Measurements from ENCODE around the gene SPDYC. TPM values are rescaled to one million over a fixed set of nuclear protein-coding genes. Genes with fewer than 3 reads are reported as not detected.

Gene SPDYC
- total and polyA plus RNA-seq, 2 of the 13 experiments (the other 11 are each of a cell fraction or from before 2014, with no cell fraction given): 0.15 to 0.33 TPM

DNA sequence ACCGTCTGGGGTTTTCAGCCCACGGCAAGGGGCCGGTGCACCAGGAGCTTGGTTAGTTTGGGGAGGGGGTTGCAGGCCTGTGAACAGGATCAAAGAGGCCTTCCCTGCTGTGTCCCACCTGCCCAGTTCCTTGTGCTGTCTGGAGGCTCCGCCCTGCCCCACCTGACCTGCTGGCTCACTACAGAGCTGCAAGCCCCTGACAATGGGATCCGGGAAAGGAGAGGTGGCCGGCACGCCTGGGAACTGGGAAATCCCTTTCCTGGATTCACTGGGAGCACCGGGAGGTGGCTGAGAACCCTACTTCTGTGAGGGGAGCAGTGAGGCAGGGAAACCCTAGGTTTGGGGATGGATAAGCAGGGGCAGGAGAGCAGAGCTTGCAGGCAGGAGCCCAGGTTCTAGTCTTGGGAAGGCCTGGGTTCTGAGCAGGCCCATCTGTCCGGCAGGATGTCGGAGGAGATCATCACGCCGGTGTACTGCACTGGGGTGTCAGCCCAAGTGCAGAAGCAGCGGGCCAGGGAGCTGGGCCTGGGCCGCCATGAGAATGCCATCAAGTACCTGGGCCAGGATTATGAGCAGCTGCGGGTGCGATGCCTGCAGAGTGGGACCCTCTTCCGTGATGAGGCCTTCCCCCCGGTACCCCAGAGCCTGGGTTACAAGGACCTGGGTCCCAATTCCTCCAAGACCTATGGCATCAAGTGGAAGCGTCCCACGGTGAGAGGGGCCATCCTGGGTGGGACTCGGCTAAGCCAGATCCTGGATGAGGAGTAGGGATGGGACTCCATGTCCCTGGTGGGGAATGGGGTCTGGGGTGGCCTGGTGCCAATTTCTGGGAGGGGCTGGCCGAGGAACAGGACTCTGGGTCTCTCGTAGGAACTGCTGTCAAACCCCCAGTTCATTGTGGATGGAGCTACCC lies 12.5 kb downstream of the SPDYC start (continued):
- TF ChIP-seq ZNF496 (CRISPR knock-in tag; IDR thresholded peaks at IDR 0.05; ENCODE audit: insufficient replicate concordance): no peak
- TF ChIP-seq, protein P1, sequence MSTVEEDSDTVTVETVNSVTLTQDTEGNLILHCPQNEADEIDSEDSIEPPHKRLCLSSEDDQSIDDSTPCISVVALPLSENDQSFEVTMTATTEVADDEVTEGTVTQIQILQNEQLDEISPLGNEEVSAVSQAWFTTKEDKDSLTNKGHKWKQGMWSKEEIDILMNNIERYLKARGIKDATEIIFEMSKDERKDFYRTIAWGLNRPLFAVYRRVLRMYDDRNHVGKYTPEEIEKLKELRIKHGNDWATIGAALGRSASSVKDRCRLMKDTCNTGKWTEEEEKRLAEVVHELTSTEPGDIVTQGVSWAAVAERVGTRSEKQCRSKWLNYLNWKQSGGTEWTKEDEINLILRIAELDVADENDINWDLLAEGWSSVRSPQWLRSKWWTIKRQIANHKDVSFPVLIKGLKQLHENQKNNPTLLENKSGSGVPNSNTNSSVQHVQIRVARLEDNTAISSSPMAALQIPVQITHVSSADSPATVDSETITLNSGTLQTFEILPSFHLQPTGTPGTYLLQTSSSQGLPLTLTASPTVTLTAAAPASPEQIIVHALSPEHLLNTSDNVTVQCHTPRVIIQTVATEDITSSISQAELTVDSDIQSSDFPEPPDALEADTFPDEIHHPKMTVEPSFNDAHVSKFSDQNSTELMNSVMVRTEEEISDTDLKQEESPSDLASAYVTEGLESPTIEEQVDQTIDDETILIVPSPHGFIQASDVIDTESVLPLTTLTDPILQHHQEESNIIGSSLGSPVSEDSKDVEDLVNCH (CRISPR knock-in tag; IDR thresholded peaks at IDR 0.05): no peak
- no peak for TF ChIP-seq PHF20 (CRISPR knock-in tag; IDR thresholded peaks at IDR 0.05)
- TF ChIP-seq ZNF337 (CRISPR knock-in tag; IDR thresholded peaks at IDR 0.05; ENCODE audit: borderline replicate concordance, low read depth): no peak
- TF ChIP-seq, protein P2, sequence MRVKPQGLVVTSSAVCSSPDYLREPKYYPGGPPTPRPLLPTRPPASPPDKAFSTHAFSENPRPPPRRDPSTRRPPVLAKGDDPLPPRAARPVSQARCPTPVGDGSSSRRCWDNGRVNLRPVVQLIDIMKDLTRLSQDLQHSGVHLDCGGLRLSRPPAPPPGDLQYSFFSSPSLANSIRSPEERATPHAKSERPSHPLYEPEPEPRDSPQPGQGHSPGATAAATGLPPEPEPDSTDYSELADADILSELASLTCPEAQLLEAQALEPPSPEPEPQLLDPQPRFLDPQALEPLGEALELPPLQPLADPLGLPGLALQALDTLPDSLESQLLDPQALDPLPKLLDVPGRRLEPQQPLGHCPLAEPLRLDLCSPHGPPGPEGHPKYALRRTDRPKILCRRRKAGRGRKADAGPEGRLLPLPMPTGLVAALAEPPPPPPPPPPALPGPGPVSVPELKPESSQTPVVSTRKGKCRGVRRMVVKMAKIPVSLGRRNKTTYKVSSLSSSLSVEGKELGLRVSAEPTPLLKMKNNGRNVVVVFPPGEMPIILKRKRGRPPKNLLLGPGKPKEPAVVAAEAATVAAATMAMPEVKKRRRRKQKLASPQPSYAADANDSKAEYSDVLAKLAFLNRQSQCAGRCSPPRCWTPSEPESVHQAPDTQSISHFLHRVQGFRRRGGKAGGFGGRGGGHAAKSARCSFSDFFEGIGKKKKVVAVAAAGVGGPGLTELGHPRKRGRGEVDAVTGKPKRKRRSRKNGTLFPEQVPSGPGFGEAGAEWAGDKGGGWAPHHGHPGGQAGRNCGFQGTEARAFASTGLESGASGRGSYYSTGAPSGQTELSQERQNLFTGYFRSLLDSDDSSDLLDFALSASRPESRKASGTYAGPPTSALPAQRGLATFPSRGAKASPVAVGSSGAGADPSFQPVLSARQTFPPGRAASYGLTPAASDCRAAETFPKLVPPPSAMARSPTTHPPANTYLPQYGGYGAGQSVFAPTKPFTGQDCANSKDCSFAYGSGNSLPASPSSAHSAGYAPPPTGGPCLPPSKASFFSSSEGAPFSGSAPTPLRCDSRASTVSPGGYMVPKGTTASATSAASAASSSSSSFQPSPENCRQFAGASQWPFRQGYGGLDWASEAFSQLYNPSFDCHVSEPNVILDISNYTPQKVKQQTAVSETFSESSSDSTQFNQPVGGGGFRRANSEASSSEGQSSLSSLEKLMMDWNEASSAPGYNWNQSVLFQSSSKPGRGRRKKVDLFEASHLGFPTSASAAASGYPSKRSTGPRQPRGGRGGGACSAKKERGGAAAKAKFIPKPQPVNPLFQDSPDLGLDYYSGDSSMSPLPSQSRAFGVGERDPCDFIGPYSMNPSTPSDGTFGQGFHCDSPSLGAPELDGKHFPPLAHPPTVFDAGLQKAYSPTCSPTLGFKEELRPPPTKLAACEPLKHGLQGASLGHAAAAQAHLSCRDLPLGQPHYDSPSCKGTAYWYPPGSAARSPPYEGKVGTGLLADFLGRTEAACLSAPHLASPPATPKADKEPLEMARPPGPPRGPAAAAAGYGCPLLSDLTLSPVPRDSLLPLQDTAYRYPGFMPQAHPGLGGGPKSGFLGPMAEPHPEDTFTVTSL (CRISPR knock-in tag; IDR thresholded peaks at IDR 0.05; ENCODE audit: borderline replicate concordance): no peak
- no peak for TF ChIP-seq FOXJ3 (CRISPR knock-in tag; IDR thresholded peaks at IDR 0.05; ENCODE audit: borderline replicate concordance)
- no peak for TF ChIP-seq AHR (CRISPR knock-in tag; IDR thresholded peaks at IDR 0.05)
- no peak for TF ChIP-seq RARG (CRISPR knock-in tag; IDR thresholded peaks at IDR 0.05; ENCODE audit: low read depth)
- peak; percentile 71 for TF ChIP-seq ZFY (CRISPR knock-in tag; IDR thresholded peaks at IDR 0.05)
- no peak for TF ChIP-seq SATB2 (CRISPR knock-in tag; IDR thresholded peaks at IDR 0.05)
- no peak for TF ChIP-seq NONO (IDR thresholded peaks at IDR 0.05)
- TF ChIP-seq NONO (CRISPR knock-in tag; conservative IDR thresholded peaks at IDR 0.05): 0 out of 2 replicates have a peak, but pooled peaks have one; percentile 36
- no peak for TF ChIP-seq CAMTA2 (CRISPR knock-in tag; IDR thresholded peaks at IDR 0.05; ENCODE audit: borderline replicate concordance)
- TF ChIP-seq NR1H2 (CRISPR knock-in tag; IDR thresholded peaks at IDR 0.05; ENCODE audit: borderline replicate concordance, low read depth): no peak

All from HepG2 (cell line).